Measurements from ENCODE around the gene AMOT.

AMOT gene

GRCh38 chrX:112839856-112840255, 775 bp downstream of the AMOT start:
- TF ChIP-seq CTCF (IDR thresholded peaks at IDR 0.05), result no peak
- peaks cover 0 to 5% of the 10 kb centered on the region in 2 experiments for H3K4me1 ChIP-seq (ENCODE audit: control insufficient read depth in 1 of 2, insufficient read depth in 1 of 2, low read depth in 1 of 2, low read length in 1 of 2)
- no peak overlapping the region for H3K4me3 ChIP-seq (ENCODE audit: low read depth in 1 of 2, low read length in 1 of 2)
- H3K27me3 ChIP-seq, result peaks cover 23% of the 10 kb centered on the region
- H3K27ac ChIP-seq, result no peak overlapping the region
- H3K36me3 ChIP-seq, result no peaks in the 10 kb centered on the region
- H3K9me3 ChIP-seq, result no peaks in the 10 kb centered on the region

- Histone ChIP-seq H3K4me1 (ENCODE audit: control insufficient read depth in 1 of 2, insufficient read depth in 1 of 2, low read depth in 1 of 2, low read length in 1 of 2) (peaks cover 0 to 5% of the 10 kb centered on the region in 2 experiments), H3K9me3 (no peaks in the 10 kb centered on the region), H3K27me3 (peaks cover 23% of the 10 kb centered on the region), H3K36me3 (no peaks in the 10 kb centered on the region), H3K27ac (no peak overlapping the region), H3K4me3 (ENCODE audit: low read depth in 1 of 2, low read length in 1 of 2) (no peak overlapping the region)
- no peak for TF ChIP-seq CTCF (IDR thresholded peaks at IDR 0.05)
Observed at GRCh38 chrX:112837531-112837930, 3.1 kb downstream of the AMOT start.

DNA sequence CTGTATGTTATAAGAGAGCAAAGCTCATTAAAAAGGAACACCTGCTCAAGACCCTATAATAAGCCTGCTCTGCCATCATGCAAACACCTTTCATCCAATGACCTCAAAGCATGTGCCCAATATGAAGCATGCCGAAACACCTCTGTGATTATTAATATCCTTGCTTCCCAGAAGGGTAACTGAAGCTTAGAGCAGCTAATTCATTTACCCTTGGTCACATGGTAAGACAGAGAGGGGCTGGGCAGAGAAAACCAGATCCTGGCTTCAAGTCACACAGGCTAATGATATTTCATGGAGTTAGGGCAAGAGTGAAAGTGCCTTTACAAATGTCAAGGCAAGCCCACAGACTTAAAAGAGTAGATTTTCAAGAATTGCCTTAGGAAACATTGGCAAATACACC, 5.6 kb downstream of the AMOT start:
- Histone ChIP-seq H3K4me1 (ENCODE audit: control insufficient read depth in 1 of 2, insufficient read depth in 1 of 2, low read depth in 1 of 2, low read length in 1 of 2) (no peaks in the 10 kb centered on the region), H3K9me3 (no peaks in the 10 kb centered on the region), H3K36me3 (no peaks in the 10 kb centered on the region), H3K4me3 (ENCODE audit: low read depth in 1 of 2, low read length in 1 of 2) (no peak overlapping the region), H3K27me3 (peaks cover 14% of the 10 kb centered on the region), H3K27ac (no peak overlapping the region)
- no peak for TF ChIP-seq CTCF (IDR thresholded peaks at IDR 0.05)

DNA sequence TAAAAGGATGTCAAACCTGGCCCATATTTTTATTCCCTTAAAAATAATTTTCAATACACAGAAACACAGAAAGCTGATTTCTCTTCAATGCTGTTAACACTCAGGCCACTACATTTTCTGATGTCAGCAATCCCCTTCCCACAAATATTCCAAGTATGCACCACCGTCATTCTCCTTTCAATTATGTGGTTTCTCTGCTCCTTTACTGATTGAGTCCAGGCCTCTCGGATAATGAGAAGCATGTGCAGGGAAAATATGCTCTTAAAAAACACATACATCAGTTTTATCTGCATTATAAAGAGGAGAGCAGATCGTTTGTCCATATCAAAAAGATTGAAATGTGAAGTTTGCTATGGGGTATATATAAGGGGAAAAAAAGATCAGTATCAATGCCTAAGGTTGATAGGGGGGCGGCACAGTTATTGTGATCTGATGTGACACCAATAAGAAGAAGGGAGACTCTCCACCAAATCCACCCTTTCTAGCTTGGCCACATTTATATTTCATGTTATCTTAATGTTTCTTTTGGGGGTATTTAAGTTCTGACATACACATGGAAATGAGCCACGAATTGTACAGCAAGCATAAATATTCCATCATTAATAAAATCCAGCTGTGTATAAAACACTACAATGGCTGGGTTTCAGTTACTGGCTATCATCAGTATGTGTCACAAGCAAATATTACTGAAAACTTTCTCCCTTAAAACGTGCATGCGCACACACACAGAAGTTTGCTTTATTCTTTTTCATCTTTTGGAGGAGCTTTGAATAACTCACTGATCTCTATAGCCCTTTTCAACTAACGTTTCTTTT, 6.4 kb downstream of the AMOT start:
- TF ChIP-seq CTCF (IDR thresholded peaks at IDR 0.05), result no peak
- no peak overlapping the region for H3K4me3 ChIP-seq (ENCODE audit: low read depth in 1 of 2, low read length in 1 of 2)

DNA sequence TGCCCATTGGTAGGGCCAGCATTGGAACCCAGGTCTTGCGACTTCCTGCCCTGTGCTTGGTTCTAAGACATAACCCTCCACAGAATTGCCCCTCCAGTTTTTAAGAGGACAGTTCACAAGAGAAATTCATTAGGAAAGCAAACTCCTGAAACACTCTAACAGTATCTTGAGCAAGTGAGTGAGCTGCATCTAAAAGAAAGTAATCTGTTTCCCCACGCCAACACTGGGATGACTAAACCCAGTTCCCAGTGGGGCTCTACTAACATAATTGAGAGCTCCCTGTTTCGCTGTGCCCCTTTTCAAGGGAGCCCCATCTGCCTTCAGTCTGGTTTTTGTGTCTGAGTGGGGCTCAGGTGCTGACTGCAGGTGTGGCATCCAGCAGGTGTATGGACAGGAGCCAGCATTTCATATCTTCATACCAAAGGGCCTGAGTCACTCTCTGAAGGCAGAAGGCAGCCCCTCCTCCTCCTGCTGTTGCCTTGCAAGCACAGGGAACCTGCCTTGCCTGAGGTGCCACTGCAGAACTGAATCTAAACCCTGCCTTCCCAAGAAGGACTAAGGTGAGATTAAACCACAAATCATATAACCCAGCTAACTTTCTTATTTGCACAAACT, 8.0 kb downstream of the AMOT start:
- H3K27ac ChIP-seq, result no peak overlapping the region
- H3K36me3 ChIP-seq, result no peaks in the 10 kb centered on the region
- H3K4me3 ChIP-seq (ENCODE audit: low read depth in 1 of 2, low read length in 1 of 2), result no peak overlapping the region
- TF ChIP-seq CTCF (IDR thresholded peaks at IDR 0.05), result no peak
- no peaks in the 10 kb centered on the region for H3K27me3 ChIP-seq
- no peaks in the 10 kb centered on the region for H3K4me1 ChIP-seq (ENCODE audit: control insufficient read depth in 1 of 2, insufficient read depth in 1 of 2, low read depth in 1 of 2, low read length in 1 of 2)
- no peaks in the 10 kb centered on the region for H3K9me3 ChIP-seq

More for the DNA sequence above, 6.4 kb downstream of the AMOT start:
- Histone ChIP-seq H3K4me1 (ENCODE audit: control insufficient read depth in 1 of 2, insufficient read depth in 1 of 2, low read depth in 1 of 2, low read length in 1 of 2) (no peaks in the 10 kb centered on the region), H3K36me3 (no peaks in the 10 kb centered on the region), H3K9me3 (no peaks in the 10 kb centered on the region), H3K27ac (no peak overlapping the region), H3K27me3 (peaks cover 6% of the 10 kb centered on the region)
